ACC112 (cell line): ENCODE data around the gene TDRKH.
A peak's percentile ranks its signal among the peaks of the same experiment; 100 is the strongest.

ENCODE experiments used
- H2AFZ ChIP-seq: fragments of 200-600 bp; sonication (generic); one replicate; pipeline ENCODE4 v1.6.0; 2017; ENCODE audit warnings: antibody characterized with exemption, low read length; ENCODE audit not compliant: unreplicated experiment
- H3K27ac ChIP-seq: fragments of 200-600 bp; sonication (generic); 2 replicates; pipeline ENCODE4 v1.5.1; 2014; ENCODE audit warnings: low read depth, mild to moderate bottlenecking, antibody characterized with exemption, low read length, moderate library complexity
- H3K27me3 ChIP-seq: fragments of 200-600 bp; sonication (generic); 2 replicates; pipeline ENCODE4 v1.6.1; 2014; ENCODE audit warnings: mild to moderate bottlenecking, antibody characterized with exemption, low read length, moderate library complexity, mixed read lengths; ENCODE audit not compliant: insufficient read depth
- H3K36me3 ChIP-seq: fragments of 200-600 bp; sonication (generic); 2 replicates; pipeline ENCODE4 v1.6.1; 2016; ENCODE audit warnings: mild to moderate bottlenecking, antibody characterized with exemption, low read length, moderate library complexity, mixed read lengths; ENCODE audit not compliant: insufficient read depth
- H3K4me1 ChIP-seq: fragments of 200-600 bp; sonication (generic); one replicate; pipeline ENCODE4 v1.6.1; 2016; ENCODE audit warnings: low read length, mixed read lengths; ENCODE audit not compliant: insufficient read depth, unreplicated experiment, control insufficient read depth
- H3K4me3 ChIP-seq: fragments of 200-600 bp; sonication (generic); 2 replicates; pipeline ENCODE4 v1.5.1; 2014; ENCODE audit warnings: mild to moderate bottlenecking, low read depth, low read length
- H3K79me2 ChIP-seq: fragments of 200-600 bp; sonication (generic); one replicate; pipeline ENCODE4 v1.6.0; 2016; ENCODE audit warnings: low read length; ENCODE audit not compliant: control insufficient read depth, unreplicated experiment, insufficient read depth

Gene TDRKH

GRCh38 chr1:151729157-151729965, 60.9 kb downstream of the TDRKH start:
- Histone ChIP-seq H3K79me2 (no peaks in the 10 kb centered on the region), H3K4me3 (no peak overlapping the region), H2AFZ (no peak overlapping the region), H3K27me3 (peaks cover 29% of the 10 kb centered on the region), H3K4me1 (peaks cover 3% of the 10 kb centered on the region), H3K36me3 (no peaks in the 10 kb centered on the region), H3K27ac (no peak overlapping the region)

GRCh38 chr1:151728151-151729054, 61.9 kb downstream of the TDRKH start:
- Histone ChIP-seq H3K27ac (no peak overlapping the region), H3K36me3 (no peaks in the 10 kb centered on the region), H3K4me1 (peaks cover 3% of the 10 kb centered on the region), H3K4me3 (peak overlapping the region; percentile 52; the same call in 1 of the 2 replicates), H3K79me2 (no peaks in the 10 kb centered on the region), H3K27me3 (peaks cover 38% of the 10 kb centered on the region), H2AFZ (peak overlapping the region; percentile 40)

GRCh38 chr1:151723726-151724370, 66.5 kb downstream of the TDRKH start:
- no peaks in the 10 kb centered on the region for H3K36me3 ChIP-seq
- H3K27me3 ChIP-seq = peaks cover 74% of the 10 kb centered on the region
- no peak overlapping the region for H3K27ac ChIP-seq
- peaks cover 15% of the 10 kb centered on the region for H3K4me1 ChIP-seq
- no peak overlapping the region for H2AFZ ChIP-seq
- H3K4me3 ChIP-seq = no peak overlapping the region
- H3K79me2 ChIP-seq = no peaks in the 10 kb centered on the region
